OCI-LY1 (cell line): ENCODE data around the gene TTC1.

Source experiments
- EZH2 ChIP-seq: fragments of 200-600 bp; sonication (generic), shearing (Covaris generic); IDR thresholded peaks from 2 replicates; pipeline ENCODE4 v1.8.0; 2017; ENCODE audit warnings: borderline replicate concordance, mixed run types, mild to moderate bottlenecking, antibody characterized with exemption, low read length, moderate library complexity, mixed read lengths
- TF ChIP-seq, protein P1 (sequence below): fragments of 200-600 bp; sonication (generic), shearing (Covaris generic); IDR thresholded peaks from 2 replicates; pipeline ENCODE4 v1.5.1; 2017; ENCODE audit warnings: mild to moderate bottlenecking, antibody characterized with exemption, low read length, moderate library complexity, mixed read lengths

DNA sequence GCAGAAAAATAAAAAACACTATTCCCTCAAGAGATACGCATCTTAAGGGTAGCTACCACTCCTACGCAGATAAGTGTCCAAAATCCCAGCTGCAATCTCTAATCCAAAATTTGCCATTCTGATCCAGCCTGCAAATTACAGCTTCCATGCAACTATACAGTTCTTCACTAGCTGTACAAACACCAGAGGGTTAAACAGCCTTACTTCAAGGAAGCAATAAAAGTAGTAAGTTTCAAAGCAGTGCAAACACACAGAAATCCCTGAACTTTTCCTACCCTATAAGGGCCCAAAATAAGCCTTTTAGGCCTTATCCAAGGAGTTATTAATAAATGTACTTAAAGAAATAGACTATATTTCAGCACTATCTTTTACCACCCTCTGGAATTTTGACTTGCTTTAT, 70.8 kb downstream of the TTC1 start:
- TF ChIP-seq, protein P1, sequence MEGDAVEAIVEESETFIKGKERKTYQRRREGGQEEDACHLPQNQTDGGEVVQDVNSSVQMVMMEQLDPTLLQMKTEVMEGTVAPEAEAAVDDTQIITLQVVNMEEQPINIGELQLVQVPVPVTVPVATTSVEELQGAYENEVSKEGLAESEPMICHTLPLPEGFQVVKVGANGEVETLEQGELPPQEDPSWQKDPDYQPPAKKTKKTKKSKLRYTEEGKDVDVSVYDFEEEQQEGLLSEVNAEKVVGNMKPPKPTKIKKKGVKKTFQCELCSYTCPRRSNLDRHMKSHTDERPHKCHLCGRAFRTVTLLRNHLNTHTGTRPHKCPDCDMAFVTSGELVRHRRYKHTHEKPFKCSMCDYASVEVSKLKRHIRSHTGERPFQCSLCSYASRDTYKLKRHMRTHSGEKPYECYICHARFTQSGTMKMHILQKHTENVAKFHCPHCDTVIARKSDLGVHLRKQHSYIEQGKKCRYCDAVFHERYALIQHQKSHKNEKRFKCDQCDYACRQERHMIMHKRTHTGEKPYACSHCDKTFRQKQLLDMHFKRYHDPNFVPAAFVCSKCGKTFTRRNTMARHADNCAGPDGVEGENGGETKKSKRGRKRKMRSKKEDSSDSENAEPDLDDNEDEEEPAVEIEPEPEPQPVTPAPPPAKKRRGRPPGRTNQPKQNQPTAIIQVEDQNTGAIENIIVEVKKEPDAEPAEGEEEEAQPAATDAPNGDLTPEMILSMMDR, result no peak
- no peak for TF ChIP-seq EZH2
